Heart left ventricle (tissue), 16 donors: ENCODE results near the gene DUSP16. TPM values are rescaled to one million over a fixed set of nuclear protein-coding genes. Genes with fewer than 3 reads are reported as not detected.
A peak's percentile ranks its signal among the peaks of the same experiment; 100 is the strongest.
"Not testable (repeated sequence)": the region's sequence is repeated elsewhere in the genome, so short reads cannot be mapped to it uniquely, and the experiment has no call there.

ENCODE experiments used
- ATAC-seq, 4 donors: fragments of 200-7000 bp; cut with Tn5 transposase; one replicate each; pipeline ENCODE4 v1.9.1; 2020 to 2022; ENCODE audit warnings: moderate library complexity in 4 of 4, mild to moderate bottlenecking in 3 of 4, moderate number of reproducible peaks in 1 of 4
- DNase-seq, 5 donors: peaks; one replicate each; pipeline ENCODE4 v3.0.0-alpha.2; 2020
- H3K27ac ChIP-seq, 12 donors: fragments of 200-600 bp; sonication (generic) in 4 of 12; one replicate each; pipeline versions ENCODE4 v1.5.0 to v1.8.0; 2016 to 2022; ENCODE audit warnings: mild to moderate bottlenecking in 2 of 12
- H3K27me3 ChIP-seq, 9 donors: fragments of 200-600 bp; sonication (generic) in 2 of 9; one replicate each; pipeline versions ENCODE4 v1.5.1 to v1.8.0; 2016 to 2022; ENCODE audit warnings: mild to moderate bottlenecking in 3 of 9
- H3K36me3 ChIP-seq, 9 donors: fragments of 200-600 bp; sonication (generic) in 2 of 9; one replicate each; pipeline versions ENCODE4 v1.5.0 to v1.8.0; 2018 to 2022; ENCODE audit warnings: mild to moderate bottlenecking in 2 of 9
- H3K4me1 ChIP-seq, 12 donors: fragments of 200-600 bp; sonication (generic) in 4 of 12; one replicate each; pipeline versions ENCODE4 v1.5.0 to v1.8.0; 2016 to 2022; ENCODE audit warnings: mild to moderate bottlenecking in 3 of 12
- H3K4me3 ChIP-seq, 12 donors: fragments of 200-600 bp; sonication (generic) in 4 of 12; one replicate each; pipeline versions ENCODE4 v1.5.0 to v1.8.0; 2017 to 2022; ENCODE audit warnings: mild to moderate bottlenecking in 9 of 12, moderate library complexity in 4 of 12
- H3K9me3 ChIP-seq, 12 donors: fragments of 200-600 bp; sonication (generic) in 4 of 12; one replicate each; pipeline versions ENCODE4 v1.5.0 to v1.8.0; 2016 to 2022; ENCODE audit warnings: mild to moderate bottlenecking in 1 of 12
- POLR2A ChIP-seq, 2 donors: fragments of 450-650 bp; IDR thresholded peaks; one replicate each; pipeline ENCODE4 v1.6.1; 2017; ENCODE audit warnings: antibody characterized with exemption in 2 of 2, mild to moderate bottlenecking in 2 of 2, moderate library complexity in 2 of 2
- WGBS, 4 donors: extraction: QIAGEN DNeasy Blood & Tissue Kit in 2 of 4; methylation state at CpG; one replicate each; pipeline versions ENCODE4 v1.1.5 to v1.1.7; 2013 to 2018; 5-methylcytosine and 5-hydroxymethylcytosine counted together
- intact Hi-C, 10 donors: fragments of 100-400 bp; cut with DNase I; formaldehyde crosslinking; loops; one replicate each; pipeline versions ENCODE4 v1.11.1 to v1.14.2; 2022
- polyA plus RNA-seq, 2 donors: library from polyadenylated mRNA; stranded (reverse); fragments of 200-250 nt; gene quantifications; one replicate each; pipeline ENCODE4 v1.2.3, GENCODE V29; 2013
- total RNA-seq, 9 donors: library from RNA; depleted of rRNA in 2 of 9; stranded (reverse); fragments of >200 nt in 2 of 9; fragmentation: NEBNext Ultra II Directional in 3 of 9; extraction: Animal tissue kit (Norgen Biotek cat#: 25700) in 3 of 9; gene quantifications; one replicate each; pipeline versions ENCODE4 v1.1.0 to v1.2.4, GENCODE V29; 2016 to 2023
- TF ChIP-seq, protein P1 (sequence below), 12 donors: fragments of 200-600 bp; sonication (generic) in 4 of 12; IDR thresholded peaks; one replicate each; pipeline versions ENCODE4 v1.5.0 to v1.8.0; 2018 to 2022; ENCODE audit warnings: antibody characterized with exemption in 12 of 12, mild to moderate bottlenecking in 5 of 12
- donor health status: ischemic (EF 13 %, LVEDD 7.1; RV severe dilation, severe dysfunction).
- donor health status: healthy with polysubstance abuse.
- donor health status: DM: no; HTN: yes; CAD: no.
- donor health status: DM: no; HTN: no; CAD: no.
- donor health status: ischemic (EF 25% LVEDD 6.9; RV normal size, moderate dysfunction).
- donor health status: ischemic (EF 25% LVEDD 5.7; RV mildly dilated, moderate dysfunction).
- donor health status: healthy.
- donor health status: DM: yes; HTN: yes; CAD: no.
- donor health status: ischemic (EF 35%, LVEDD 5.7; RV mildly dilated, moderate dysfunction).
- donor health status: nonischemic (EF 11% LVEDD 7.7; RV severe dilation, severe dysfunction).
- donor health status: DM: yes; HTN: yes; CAD: no.
- donor health status: PGD.
- donor health status: ischemic (EF 29% LVEDD 5.4; RV normal size, mild dysfunction).
- donor health status: nonischemic (EF 23%, LVEDD 6.1; RV moderate dilation, normal function).

Gene DUSP16
- total and polyA plus RNA-seq, 11 donors: 2.5 to 24.7 (median 15.1) TPM

DNA sequence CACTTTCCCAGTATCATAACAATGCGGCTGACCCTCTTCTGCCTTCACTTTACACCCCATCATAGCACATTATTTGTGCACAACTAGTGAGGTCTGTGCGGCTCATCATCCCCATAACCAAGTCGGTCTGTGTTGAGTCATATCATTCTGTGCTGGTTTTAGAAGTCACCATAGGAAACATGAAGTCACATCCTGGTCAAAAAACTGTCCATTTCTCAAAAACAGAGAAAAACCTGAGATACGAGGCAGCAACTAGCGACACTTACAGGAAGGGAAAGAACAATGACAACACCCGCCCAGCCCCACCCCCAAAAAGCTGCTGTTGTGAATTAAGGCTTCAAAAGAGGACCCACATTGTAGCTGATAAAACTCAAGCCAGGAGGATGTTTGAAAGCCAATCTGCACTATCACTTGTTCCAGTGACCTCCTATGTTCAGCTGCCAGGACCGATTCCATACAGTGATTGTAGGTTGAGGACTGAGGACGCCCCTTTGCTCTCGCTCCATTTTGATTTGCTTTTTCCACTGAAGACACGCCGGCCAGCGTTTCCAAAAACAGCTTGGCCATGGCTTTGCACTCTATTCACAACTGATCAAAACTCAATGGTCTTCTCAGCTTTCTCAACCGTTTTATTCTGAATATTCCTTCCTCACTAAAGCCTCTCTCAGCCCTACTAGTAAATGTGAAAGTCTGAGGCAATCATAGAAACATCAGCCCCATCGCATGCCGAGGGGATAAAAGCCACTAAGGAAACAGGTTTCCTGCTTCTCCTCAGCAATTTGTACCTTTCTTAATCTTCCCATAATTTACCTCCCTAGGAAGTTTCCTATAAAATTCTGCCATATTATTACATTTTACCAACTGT is 87.5 kb downstream of the DUSP16 start:
- 65 to 72% (median 69%) methylated on average over 15 of the region's 15 CpGs for WGBS, 4 donors
- DNase-seq (peak in 2 of 5 donors; percentile 22 to 23), ATAC-seq (peak in 3 of 4 donors; percentile 70 to 89 (median 73))
- Histone ChIP-seq H3K27me3 (no peaks in the 10 kb centered on the region), H3K27ac (peak overlapping the region in 11 of 12 donors; percentile 15 to 87 (median 57)), H3K36me3 (peaks cover 0 to 59% (median 41%) of the 10 kb centered on the region in 9 donors), H3K4me3 (peak overlapping the region in 3 of 12 donors; percentile 8 to 23 (median 21)), H3K9me3 (no peaks in the 10 kb centered on the region), H3K4me1 (peaks cover 0 to 24% (median 5%) of the 10 kb centered on the region in 12 donors)
- intact Hi-C loops: no loop called here
- TF ChIP-seq, protein P1, sequence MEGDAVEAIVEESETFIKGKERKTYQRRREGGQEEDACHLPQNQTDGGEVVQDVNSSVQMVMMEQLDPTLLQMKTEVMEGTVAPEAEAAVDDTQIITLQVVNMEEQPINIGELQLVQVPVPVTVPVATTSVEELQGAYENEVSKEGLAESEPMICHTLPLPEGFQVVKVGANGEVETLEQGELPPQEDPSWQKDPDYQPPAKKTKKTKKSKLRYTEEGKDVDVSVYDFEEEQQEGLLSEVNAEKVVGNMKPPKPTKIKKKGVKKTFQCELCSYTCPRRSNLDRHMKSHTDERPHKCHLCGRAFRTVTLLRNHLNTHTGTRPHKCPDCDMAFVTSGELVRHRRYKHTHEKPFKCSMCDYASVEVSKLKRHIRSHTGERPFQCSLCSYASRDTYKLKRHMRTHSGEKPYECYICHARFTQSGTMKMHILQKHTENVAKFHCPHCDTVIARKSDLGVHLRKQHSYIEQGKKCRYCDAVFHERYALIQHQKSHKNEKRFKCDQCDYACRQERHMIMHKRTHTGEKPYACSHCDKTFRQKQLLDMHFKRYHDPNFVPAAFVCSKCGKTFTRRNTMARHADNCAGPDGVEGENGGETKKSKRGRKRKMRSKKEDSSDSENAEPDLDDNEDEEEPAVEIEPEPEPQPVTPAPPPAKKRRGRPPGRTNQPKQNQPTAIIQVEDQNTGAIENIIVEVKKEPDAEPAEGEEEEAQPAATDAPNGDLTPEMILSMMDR (IDR thresholded peaks at IDR 0.05): no peak
- TF ChIP-seq POLR2A (IDR thresholded peaks at IDR 0.05): no peak

DNA sequence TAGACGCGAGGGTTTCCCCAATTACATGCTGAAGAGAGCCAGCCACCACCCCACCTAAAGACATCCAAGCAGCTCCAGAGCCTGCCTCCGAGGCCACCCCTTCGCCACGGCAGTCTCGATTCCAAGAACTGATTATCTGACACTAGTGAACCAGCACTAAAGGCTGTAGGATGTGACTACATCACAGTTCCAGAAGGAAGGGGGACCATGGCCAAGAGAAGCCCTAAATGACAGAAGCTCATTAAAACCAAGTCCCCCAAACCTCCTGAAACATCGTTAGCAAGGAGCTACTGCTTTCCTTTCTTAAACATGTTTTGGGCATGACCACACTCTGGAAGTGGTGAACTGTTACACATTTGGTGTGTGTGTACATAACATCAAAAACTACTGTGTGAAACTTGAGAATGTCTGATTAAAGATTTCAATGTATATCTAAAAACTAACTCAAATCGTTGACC is 88.2 kb downstream of the DUSP16 start:
- peaks cover 0 to 52% (median 35%) of the 10 kb centered on the region in 9 donors for H3K36me3 ChIP-seq

DNA sequence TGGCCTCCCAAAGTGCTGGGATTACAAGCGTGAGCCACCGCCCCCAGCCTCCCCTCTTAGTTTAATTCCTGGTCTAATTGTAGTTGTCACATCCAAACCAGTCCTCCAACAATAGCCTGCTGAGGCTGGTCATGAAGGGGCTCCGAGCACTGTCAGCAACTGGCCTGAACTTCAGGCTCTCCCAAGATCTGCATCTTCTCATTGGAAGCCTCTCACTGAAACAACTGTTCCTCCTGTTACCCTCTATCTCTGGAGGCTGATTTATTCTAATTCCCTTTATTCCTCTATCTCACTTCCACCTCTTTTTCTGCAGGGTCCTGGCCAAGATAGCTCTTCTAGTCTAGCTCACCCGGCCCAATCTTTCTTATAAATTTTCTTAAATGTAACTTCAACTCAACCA is 89.4 kb downstream of the DUSP16 start:
- ATAC-seq: no peak
- Histone ChIP-seq H3K27ac (peak overlapping the region in 1 of 12 donors; percentile 20), H3K4me1 (peaks cover 0 to 30% (median 5%) of the 10 kb centered on the region in 12 donors), H3K9me3 (no peaks in the 10 kb centered on the region), H3K27me3 (no peaks in the 10 kb centered on the region), H3K36me3 (peaks cover 0 to 39% (median 25%) of the 10 kb centered on the region in 9 donors), H3K4me3 (no peak overlapping the region)
- TF ChIP-seq POLR2A (IDR thresholded peaks at IDR 0.05): no peak
- TF ChIP-seq, protein P1 (IDR thresholded peaks at IDR 0.05): no peak
- 93 to 99% (median 97%) methylated on average over 4 of the region's 4 CpGs for WGBS, 4 donors
- intact Hi-C loops: no loop called here
- DNase-seq: no peak

More for the DNA sequence above, 88.2 kb downstream of the DUSP16 start:
- ATAC-seq (no peak), DNase-seq (no peak)
- no peaks in the 10 kb centered on the region for H3K27me3 ChIP-seq
- WGBS, 4 donors: 70 to 82% (median 74%) methylated on average over 8 of the region's 8 CpGs
- intact Hi-C loops: no loop called here
- peak overlapping the region in 11 of 12 donors; percentile 15 to 87 (median 50) for H3K27ac ChIP-seq
- peaks cover 0 to 24% (median 5%) of the 10 kb centered on the region in 12 donors for H3K4me1 ChIP-seq
- no peaks in the 10 kb centered on the region for H3K9me3 ChIP-seq
- TF ChIP-seq, protein P1 (IDR thresholded peaks at IDR 0.05): no peak
- TF ChIP-seq POLR2A (IDR thresholded peaks at IDR 0.05): no peak
- H3K4me3 ChIP-seq: no peak overlapping the region

DNA sequence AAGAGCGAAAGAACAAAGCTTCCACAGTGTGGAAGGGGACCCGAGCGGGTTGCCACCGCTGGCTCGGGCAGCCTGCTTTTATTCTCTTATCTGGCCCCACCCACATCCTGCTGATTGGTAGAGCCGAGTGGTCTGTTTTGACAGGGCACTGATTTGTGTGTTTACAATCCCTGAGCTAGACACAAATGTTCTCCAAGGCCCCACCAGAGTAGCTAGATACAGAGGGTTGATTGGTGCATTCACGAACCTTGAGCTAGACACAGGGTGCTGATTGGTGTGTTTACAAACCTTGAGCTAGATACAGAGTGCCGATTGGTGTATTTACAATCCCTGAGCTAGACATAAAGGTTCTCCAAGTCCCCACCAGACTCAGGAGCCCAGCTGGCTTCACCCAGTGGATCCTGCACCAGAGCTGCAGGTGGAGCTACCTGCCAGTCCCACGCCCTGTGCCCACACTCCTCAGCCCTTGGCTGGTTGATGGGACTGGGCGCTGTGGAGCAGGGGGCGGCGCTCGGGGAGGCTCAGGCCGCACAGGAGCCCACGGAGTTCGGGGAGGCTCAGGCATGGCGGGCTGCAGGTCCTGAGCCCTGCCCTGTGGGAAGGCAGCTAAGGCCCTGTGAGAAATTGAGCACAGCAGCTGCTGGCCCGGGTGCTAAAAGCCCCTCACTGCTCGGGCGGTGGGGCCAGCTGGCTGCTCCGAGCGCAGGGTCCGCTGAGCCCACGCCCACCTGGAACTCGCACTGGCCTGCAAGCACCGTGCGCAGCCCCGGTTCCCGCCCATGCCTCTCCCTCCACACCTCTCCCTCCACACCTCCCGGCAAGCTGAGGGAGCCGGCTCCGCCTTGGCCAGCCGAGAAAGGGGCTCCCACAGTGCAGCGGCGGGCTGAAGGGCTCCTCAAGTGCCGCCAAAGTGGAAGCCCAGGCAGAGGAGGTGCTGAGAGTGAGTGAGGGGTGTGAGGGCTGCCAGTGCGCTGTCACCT is 90.4 kb downstream of the DUSP16 start:
- H3K27me3 ChIP-seq, H3K4me3 ChIP-seq, DNase-seq, H3K27ac ChIP-seq, intact Hi-C loops, H3K9me3 ChIP-seq, ATAC-seq: not testable (repeated sequence)
- H3K36me3 ChIP-seq: peaks cover 0 to 30% (median 15%) of the 10 kb centered on the region in 9 donors
- 90 to 96% (median 91%) methylated on average over 24 to 36 of the region's 37 CpGs for WGBS, 4 donors
- H3K4me1 ChIP-seq: peaks cover 0 to 36% (median 5%) of the 10 kb centered on the region in 12 donors
